ENCODE results near the gene C1QA. TPM values are rescaled to one million over a fixed set of nuclear protein-coding genes. Genes with fewer than 3 reads are reported as not detected.
"Not testable (repeated sequence)": the region's sequence is repeated elsewhere in the genome, so short reads cannot be mapped to it uniquely, and the experiment has no call there.

C1QA gene
- polyA plus RNA-seq, 1 donor from 2014 or later: not detected

DNA sequence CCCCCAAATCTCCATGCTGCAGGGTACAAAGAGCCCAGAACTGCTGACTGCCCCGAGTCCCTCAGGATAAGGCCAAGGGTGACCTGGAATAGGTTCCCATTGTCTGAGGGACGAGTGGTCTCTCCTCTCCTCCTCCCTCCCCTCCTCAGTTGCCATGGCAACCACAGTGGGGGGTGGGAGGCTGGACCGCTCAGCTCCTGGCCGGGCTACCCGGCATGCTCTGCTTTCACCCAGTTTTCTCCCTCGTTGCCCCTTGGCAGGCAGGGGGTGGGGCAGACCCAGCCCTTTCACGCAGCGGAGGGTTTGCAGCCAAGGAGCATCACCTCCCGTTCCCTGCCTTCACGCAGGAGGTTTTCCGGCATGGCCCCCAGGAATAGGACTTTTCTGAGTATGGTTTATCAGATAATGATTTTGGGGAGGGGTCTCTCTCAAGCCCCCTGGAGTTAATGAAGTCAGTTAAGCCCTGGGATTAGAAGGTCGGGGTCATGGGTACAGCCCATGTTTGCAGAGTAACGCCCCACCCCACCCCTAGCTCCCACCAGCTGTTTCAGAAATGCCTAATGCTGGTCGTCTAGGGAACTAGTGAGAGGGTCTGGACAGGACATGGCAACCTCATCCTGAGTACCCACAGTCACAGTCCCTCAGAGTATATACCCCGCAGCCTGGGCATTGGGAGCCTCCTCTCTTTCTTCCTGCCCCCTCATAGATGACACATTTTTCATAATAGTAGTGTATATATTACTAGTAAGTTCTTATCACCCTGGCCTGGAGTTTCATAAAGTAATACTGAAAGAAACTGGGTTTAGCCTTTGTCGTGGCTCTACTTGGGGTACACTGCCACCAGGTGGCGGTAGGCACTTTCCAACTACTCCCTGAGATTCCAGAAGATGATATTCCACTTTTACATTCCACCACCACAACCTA lies 37.3 kb downstream of the C1QA start:
- H3K9me3 ChIP-seq (ENCODE audit: low read length): no peaks in the 10 kb centered on the region
- TF ChIP-seq EP300 (conservative IDR thresholded peaks at IDR 0.05; ENCODE audit: poor library complexity, severe bottlenecking): no peak
- peak; percentile 83 for TF ChIP-seq RAD21 (conservative IDR thresholded peaks at IDR 0.05)
- TF ChIP-seq POLR2AphosphoS5 (IDR thresholded peaks at IDR 0.05): no peak
- TF ChIP-seq, protein P1, sequence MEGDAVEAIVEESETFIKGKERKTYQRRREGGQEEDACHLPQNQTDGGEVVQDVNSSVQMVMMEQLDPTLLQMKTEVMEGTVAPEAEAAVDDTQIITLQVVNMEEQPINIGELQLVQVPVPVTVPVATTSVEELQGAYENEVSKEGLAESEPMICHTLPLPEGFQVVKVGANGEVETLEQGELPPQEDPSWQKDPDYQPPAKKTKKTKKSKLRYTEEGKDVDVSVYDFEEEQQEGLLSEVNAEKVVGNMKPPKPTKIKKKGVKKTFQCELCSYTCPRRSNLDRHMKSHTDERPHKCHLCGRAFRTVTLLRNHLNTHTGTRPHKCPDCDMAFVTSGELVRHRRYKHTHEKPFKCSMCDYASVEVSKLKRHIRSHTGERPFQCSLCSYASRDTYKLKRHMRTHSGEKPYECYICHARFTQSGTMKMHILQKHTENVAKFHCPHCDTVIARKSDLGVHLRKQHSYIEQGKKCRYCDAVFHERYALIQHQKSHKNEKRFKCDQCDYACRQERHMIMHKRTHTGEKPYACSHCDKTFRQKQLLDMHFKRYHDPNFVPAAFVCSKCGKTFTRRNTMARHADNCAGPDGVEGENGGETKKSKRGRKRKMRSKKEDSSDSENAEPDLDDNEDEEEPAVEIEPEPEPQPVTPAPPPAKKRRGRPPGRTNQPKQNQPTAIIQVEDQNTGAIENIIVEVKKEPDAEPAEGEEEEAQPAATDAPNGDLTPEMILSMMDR (IDR thresholded peaks at IDR 0.05; ENCODE audit: poor library complexity, severe bottlenecking): peak; percentile 85
- TF ChIP-seq, protein P2, sequence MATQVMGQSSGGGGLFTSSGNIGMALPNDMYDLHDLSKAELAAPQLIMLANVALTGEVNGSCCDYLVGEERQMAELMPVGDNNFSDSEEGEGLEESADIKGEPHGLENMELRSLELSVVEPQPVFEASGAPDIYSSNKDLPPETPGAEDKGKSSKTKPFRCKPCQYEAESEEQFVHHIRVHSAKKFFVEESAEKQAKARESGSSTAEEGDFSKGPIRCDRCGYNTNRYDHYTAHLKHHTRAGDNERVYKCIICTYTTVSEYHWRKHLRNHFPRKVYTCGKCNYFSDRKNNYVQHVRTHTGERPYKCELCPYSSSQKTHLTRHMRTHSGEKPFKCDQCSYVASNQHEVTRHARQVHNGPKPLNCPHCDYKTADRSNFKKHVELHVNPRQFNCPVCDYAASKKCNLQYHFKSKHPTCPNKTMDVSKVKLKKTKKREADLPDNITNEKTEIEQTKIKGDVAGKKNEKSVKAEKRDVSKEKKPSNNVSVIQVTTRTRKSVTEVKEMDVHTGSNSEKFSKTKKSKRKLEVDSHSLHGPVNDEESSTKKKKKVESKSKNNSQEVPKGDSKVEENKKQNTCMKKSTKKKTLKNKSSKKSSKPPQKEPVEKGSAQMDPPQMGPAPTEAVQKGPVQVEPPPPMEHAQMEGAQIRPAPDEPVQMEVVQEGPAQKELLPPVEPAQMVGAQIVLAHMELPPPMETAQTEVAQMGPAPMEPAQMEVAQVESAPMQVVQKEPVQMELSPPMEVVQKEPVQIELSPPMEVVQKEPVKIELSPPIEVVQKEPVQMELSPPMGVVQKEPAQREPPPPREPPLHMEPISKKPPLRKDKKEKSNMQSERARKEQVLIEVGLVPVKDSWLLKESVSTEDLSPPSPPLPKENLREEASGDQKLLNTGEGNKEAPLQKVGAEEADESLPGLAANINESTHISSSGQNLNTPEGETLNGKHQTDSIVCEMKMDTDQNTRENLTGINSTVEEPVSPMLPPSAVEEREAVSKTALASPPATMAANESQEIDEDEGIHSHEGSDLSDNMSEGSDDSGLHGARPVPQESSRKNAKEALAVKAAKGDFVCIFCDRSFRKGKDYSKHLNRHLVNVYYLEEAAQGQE (IDR thresholded peaks at IDR 0.05; ENCODE audit: borderline replicate concordance): peak; percentile 20
- peak; percentile 86 for TF ChIP-seq SMC3 (conservative IDR thresholded peaks at IDR 0.05; ENCODE audit: poor library complexity)
- no peak for TF ChIP-seq TAF1 (IDR thresholded peaks at IDR 0.05; ENCODE audit: low read depth)
- H3K27ac ChIP-seq (ENCODE audit: low read length): peak overlapping the region; percentile 66
- no peaks in the 10 kb centered on the region for H4K20me1 ChIP-seq (ENCODE audit: insufficient read depth)
- no peaks in the 10 kb centered on the region for H3K27me3 ChIP-seq (ENCODE audit: insufficient read depth, low read depth, low read length)
- no peaks in the 10 kb centered on the region for H3F3A ChIP-seq (ENCODE audit: insufficient read depth, low read length, poor library complexity, severe bottlenecking)
- no peaks in the 10 kb centered on the region for H3K9me2 ChIP-seq (ENCODE audit: insufficient read depth, low read length)
- peak overlapping the region; percentile 31 for H2AFZ ChIP-seq (ENCODE audit: low read depth, low read length)
- no peaks in the 10 kb centered on the region for H3K36me3 ChIP-seq (ENCODE audit: insufficient read depth, low read length)
- no peak overlapping the region for H3K4me2 ChIP-seq (ENCODE audit: low read length)
- no peaks in the 10 kb centered on the region for H3K79me2 ChIP-seq (replicated peaks; ENCODE audit: insufficient read depth, low read length)
- H3K4me3 ChIP-seq (ENCODE audit: low read length): peak overlapping the region; percentile 38
- H3K9ac ChIP-seq (ENCODE audit: low read length): peak overlapping the region; percentile 45

DNA sequence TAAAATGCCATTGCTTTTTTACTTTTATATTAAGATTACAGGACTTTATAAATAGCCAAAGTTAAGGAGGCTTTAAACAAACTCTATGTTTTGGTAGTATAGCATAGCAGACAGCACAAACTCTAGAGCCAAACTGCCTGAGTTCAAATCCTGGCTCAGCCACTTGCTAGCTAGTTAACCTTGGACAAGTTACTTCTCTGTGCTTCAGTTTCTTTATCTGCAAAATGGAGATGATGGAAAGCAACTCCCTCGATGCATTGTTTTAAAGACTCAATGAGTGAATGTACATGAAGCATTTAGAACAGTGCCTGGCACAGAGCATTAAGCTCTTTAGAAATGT lies 38.0 kb downstream of the C1QA start:
- H3K27me3 ChIP-seq (ENCODE audit: insufficient read depth, low read depth, low read length): no peaks in the 10 kb centered on the region
- no peaks in the 10 kb centered on the region for H3K79me2 ChIP-seq (replicated peaks; ENCODE audit: insufficient read depth, low read length)
- no peak overlapping the region for H3K9ac ChIP-seq (ENCODE audit: low read length)
- H3K9me2 ChIP-seq (ENCODE audit: insufficient read depth, low read length): no peaks in the 10 kb centered on the region
- H3F3A ChIP-seq (ENCODE audit: insufficient read depth, low read length, poor library complexity, severe bottlenecking): no peaks in the 10 kb centered on the region
- no peak overlapping the region for H3K27ac ChIP-seq (ENCODE audit: low read length)
- H4K20me1 ChIP-seq (ENCODE audit: insufficient read depth): no peaks in the 10 kb centered on the region
- no peaks in the 10 kb centered on the region for H3K9me3 ChIP-seq (ENCODE audit: low read length)
- H3K4me3 ChIP-seq (ENCODE audit: low read length): no peak overlapping the region
- no peak overlapping the region for H3K4me2 ChIP-seq (ENCODE audit: low read length)
- TF ChIP-seq EP300 (conservative IDR thresholded peaks at IDR 0.05; ENCODE audit: poor library complexity, severe bottlenecking) (no peak), TAF1 (IDR thresholded peaks at IDR 0.05; ENCODE audit: low read depth) (no peak), POLR2AphosphoS5 (IDR thresholded peaks at IDR 0.05) (no peak), SMC3 (conservative IDR thresholded peaks at IDR 0.05; ENCODE audit: poor library complexity) (peak; percentile 35), MXI1 (conservative IDR thresholded peaks at IDR 0.05; ENCODE audit: poor library complexity, severe bottlenecking) (no peak), RAD21 (conservative IDR thresholded peaks at IDR 0.05) (no peak), EZH2 (IDR thresholded peaks at IDR 0.05; ENCODE audit: borderline replicate concordance, insufficient read depth, low read length, poor library complexity, severe bottlenecking) (no peak)
- TF ChIP-seq, protein P2 (IDR thresholded peaks at IDR 0.05; ENCODE audit: borderline replicate concordance): no peak
- TF ChIP-seq, protein P1 (IDR thresholded peaks at IDR 0.05; ENCODE audit: poor library complexity, severe bottlenecking): peak; percentile 23
- no peaks in the 10 kb centered on the region for H3K36me3 ChIP-seq (ENCODE audit: insufficient read depth, low read length)
- no peak overlapping the region for H2AFZ ChIP-seq (ENCODE audit: low read depth, low read length)

DNA sequence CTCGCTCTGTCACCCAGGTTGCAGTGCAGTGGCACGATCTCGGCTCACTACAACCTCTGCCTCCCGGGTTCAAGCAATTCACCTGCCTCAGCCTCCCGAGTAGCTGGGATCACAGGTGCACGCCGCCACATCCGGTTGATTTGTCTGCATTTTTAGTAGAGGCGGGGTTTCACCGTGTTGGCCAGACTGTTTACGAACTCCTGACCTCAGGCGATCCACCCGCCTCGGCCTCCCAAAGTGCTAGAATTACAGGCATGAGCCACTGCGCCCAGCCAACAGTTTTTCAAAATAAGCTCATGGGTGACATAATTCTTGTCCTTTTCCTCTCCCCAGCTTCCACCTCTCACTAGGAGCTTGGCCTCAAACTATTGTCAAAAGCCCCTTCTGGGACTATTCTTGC lies 39.7 kb downstream of the C1QA start:
- not testable (repeated sequence) for H3K36me3 ChIP-seq (ENCODE audit: insufficient read depth, low read length); H3K79me2 ChIP-seq (replicated peaks; ENCODE audit: insufficient read depth, low read length); H3K9me2 ChIP-seq (ENCODE audit: insufficient read depth, low read length); H3K9ac ChIP-seq (ENCODE audit: low read length); H4K20me1 ChIP-seq (ENCODE audit: insufficient read depth); H3K4me3 ChIP-seq (ENCODE audit: low read length); H3K9me3 ChIP-seq (ENCODE audit: low read length); H2AFZ ChIP-seq (ENCODE audit: low read depth, low read length); H3K27me3 ChIP-seq (ENCODE audit: insufficient read depth, low read depth, low read length); H3F3A ChIP-seq (ENCODE audit: insufficient read depth, low read length, poor library complexity, severe bottlenecking); H3K4me2 ChIP-seq (ENCODE audit: low read length); H3K27ac ChIP-seq (ENCODE audit: low read length)

Data from neural cell (in vitro differentiated cells).